GM13976 (cell line): ENCODE data around the gene TMC5.

Experiments used
- DNase-seq: peaks from one replicate; pipeline ENCODE4 v3.0.0; 2012; ENCODE audit warnings: low spot score
- CTCF ChIP-seq: IDR thresholded peaks from 2 replicates; pipeline ENCODE4 v1.5.1; 2012; ENCODE audit warnings: borderline replicate concordance, mild to moderate bottlenecking; ENCODE audit not compliant: insufficient read depth; ENCODE audit errors: extremely low read depth, missing control alignments, control extremely low read depth
- in situ Hi-C: fragments of 300-500 bp; cut with MboI; formaldehyde crosslinking; loops from one replicate; pipeline ENCODE4 v1.12.0; 2022; ENCODE audit warnings: low sequenced_read_pairs, mixed read lengths, inconsistent platforms; ENCODE audit not compliant: unreplicated experiment

Gene TMC5

GRCh38 chr16:19482291-19482690, 64.6 kb downstream of the TMC5 start:
- TF ChIP-seq CTCF = no peak
- in situ Hi-C loops = no loop called here
- DNase-seq = no peak

- TF ChIP-seq CTCF = no peak
- in situ Hi-C loops = no loop called here
- no peak for DNase-seq
Measured at GRCh38 chr16:19484096-19484495, 66.4 kb downstream of the TMC5 start.

GRCh38 chr16:19485611-19486010, 67.9 kb downstream of the TMC5 start:
- no peak for DNase-seq
- in situ Hi-C loops = no loop called here
- TF ChIP-seq CTCF = no peak

GRCh38 chr16:19486051-19486450, 68.4 kb downstream of the TMC5 start:
- no peak for TF ChIP-seq CTCF
- in situ Hi-C loops = no loop called here

GRCh38 chr16:19486750-19487325, 69.2 kb downstream of the TMC5 start:
- DNase-seq = no peak
- no peak for TF ChIP-seq CTCF
- in situ Hi-C loops = no loop called here

More at GRCh38 chr16:19486051-19486450, 68.4 kb downstream of the TMC5 start:
- DNase-seq = no peak

- TF ChIP-seq CTCF = no peak
- in situ Hi-C loops = no loop called here
- no peak for DNase-seq
Measured at GRCh38 chr16:19488213-19488640, 70.5 kb downstream of the TMC5 start.
